ENCODE results near the gene MDP1.

GRCh38 chr14:24164518-24164991 lies 51.3 kb downstream of the MDP1 start:
- TF ChIP-seq CTCF (conservative IDR thresholded peaks at IDR 0.05; ENCODE audit: low read length) (no peak), EZH2phosphoT487 (IDR thresholded peaks at IDR 0.05; ENCODE audit: borderline replicate concordance) (no peak)
